Fibroblast of lung (primary cell): ENCODE data around the gene ELFN1. TPM values are rescaled to one million over a fixed set of nuclear protein-coding genes. Genes with fewer than 3 reads are reported as not detected.

Experiments used
- DNase-seq, 2 donors: peaks; one replicate each; pipeline versions ENCODE4 v3.0.0 to v3.0.0-alpha.2; 2010; ENCODE audit warnings: low read depth in 2 of 2
- H2AFZ ChIP-seq: 2 replicates; pipeline ENCODE4 v1.5.1; 2012; ENCODE audit warnings: low read length, control low read depth, inconsistent platforms
- H3K27ac ChIP-seq: 2 replicates; pipeline ENCODE4 v1.5.1; 2011; ENCODE audit warnings: low read length, control low read depth; ENCODE audit not compliant: insufficient read depth
- H3K27me3 ChIP-seq: 2 replicates; pipeline ENCODE4 v1.5.1; 2011; ENCODE audit warnings: mild to moderate bottlenecking, low read length; ENCODE audit not compliant: control insufficient read depth, insufficient read depth
- H3K36me3 ChIP-seq: 2 replicates; pipeline ENCODE4 v1.5.1; 2011; ENCODE audit warnings: low read length; ENCODE audit not compliant: control insufficient read depth, insufficient read depth
- H3K4me1 ChIP-seq: 2 replicates; pipeline ENCODE4 v1.5.1; 2011; ENCODE audit warnings: low read length; ENCODE audit not compliant: control insufficient read depth, insufficient read depth; ENCODE audit errors: extremely low read depth
- H3K4me2 ChIP-seq: 2 replicates; pipeline ENCODE4 v1.5.1; 2011; ENCODE audit warnings: low read length, control low read depth; ENCODE audit not compliant: insufficient read depth; ENCODE audit errors: extremely low read depth
- H3K4me3 ChIP-seq, 4 experiments: fragments of 200-600 bp in 1 of 4; sonication (generic) in 1 of 4; replicated peaks in 1 of 4; 2 replicates each; pipeline ENCODE4 v1.5.1; 2011 to 2016; ENCODE audit warnings: low read length in 4 of 4, low read depth in 3 of 4, mild to moderate bottlenecking in 3 of 4, control low read depth in 2 of 4, inconsistent platforms in 1 of 4, mixed read lengths in 1 of 4; ENCODE audit not compliant: insufficient read depth in 1 of 4; ENCODE audit errors: control extremely low read depth in 1 of 4
- H3K79me2 ChIP-seq: 2 replicates; pipeline ENCODE4 v1.5.1; 2012; ENCODE audit warnings: mild to moderate bottlenecking, low read length, inconsistent platforms; ENCODE audit not compliant: control insufficient read depth, insufficient read depth
- H3K9ac ChIP-seq: 2 replicates; pipeline ENCODE4 v1.5.1; 2011; ENCODE audit warnings: mild to moderate bottlenecking, low read length, control low read depth; ENCODE audit not compliant: insufficient read depth
- H3K9me3 ChIP-seq: 2 replicates; pipeline ENCODE4 v1.5.1; 2012; ENCODE audit warnings: low read depth, low read length; ENCODE audit not compliant: control insufficient read depth, insufficient read depth
- H4K20me1 ChIP-seq: 2 replicates; pipeline ENCODE4 v1.5.1; 2011; ENCODE audit warnings: low read length; ENCODE audit not compliant: control insufficient read depth, insufficient read depth; ENCODE audit errors: extremely low read depth
- EZH2 ChIP-seq: IDR thresholded peaks from 2 replicates; pipeline ENCODE4 v1.5.1; 2012; ENCODE audit warnings: low read length, control low read depth, mild to moderate bottlenecking; ENCODE audit errors: missing control alignments
- polyA plus RNA-seq, 2 donors: library from polyadenylated mRNA; depleted of rRNA in 1 of 2; stranded (reverse) in 1 of 2; unstranded in 1 of 2; fragments of >200 nt; gene quantifications; 2 replicates each; pipeline ENCODE4 v1.2.1, GENCODE V29; 2011 to 2012; ENCODE audit warnings: missing spikeins in 1 of 2
- total RNA-seq: library from RNA; depleted of rRNA; stranded (reverse); fragments of >200 nt; gene quantifications from 2 replicates; pipeline ENCODE4 v1.2.1, GENCODE V29; 2014
- TF ChIP-seq, protein P1 (sequence below), 2 donors: IDR thresholded peaks in 1 of 2; conservative IDR thresholded peaks in 1 of 2; 1 replicate in 1 of 2; 2 replicates in 1 of 2; pipeline ENCODE4 v1.5.1; 2011 to 2012; ENCODE audit warnings: low read length in 2 of 2, control low read depth in 1 of 2, inconsistent platforms in 1 of 2, low read depth in 1 of 2, mild to moderate bottlenecking in 1 of 2

Gene ELFN1
- total and polyA plus RNA-seq, 2 donors (not counting 1 experiment from before 2014, with no cell fraction given): 0.16 to 0.33 TPM

- H3K4me1 ChIP-seq: no peaks in the 10 kb centered on the region
- no peak overlapping the region for H3K4me3 ChIP-seq
- H2AFZ ChIP-seq: no peak overlapping the region
- H3K9ac ChIP-seq: no peak overlapping the region
- no peak overlapping the region for H3K27ac ChIP-seq
- no peaks in the 10 kb centered on the region for H3K79me2 ChIP-seq
- peaks cover 2% of the 10 kb centered on the region for H3K27me3 ChIP-seq
- no peak overlapping the region for H3K4me2 ChIP-seq
- peak in 1 of 2 donors; percentile 3 for DNase-seq
- no peak for TF ChIP-seq EZH2
- TF ChIP-seq, protein P1, sequence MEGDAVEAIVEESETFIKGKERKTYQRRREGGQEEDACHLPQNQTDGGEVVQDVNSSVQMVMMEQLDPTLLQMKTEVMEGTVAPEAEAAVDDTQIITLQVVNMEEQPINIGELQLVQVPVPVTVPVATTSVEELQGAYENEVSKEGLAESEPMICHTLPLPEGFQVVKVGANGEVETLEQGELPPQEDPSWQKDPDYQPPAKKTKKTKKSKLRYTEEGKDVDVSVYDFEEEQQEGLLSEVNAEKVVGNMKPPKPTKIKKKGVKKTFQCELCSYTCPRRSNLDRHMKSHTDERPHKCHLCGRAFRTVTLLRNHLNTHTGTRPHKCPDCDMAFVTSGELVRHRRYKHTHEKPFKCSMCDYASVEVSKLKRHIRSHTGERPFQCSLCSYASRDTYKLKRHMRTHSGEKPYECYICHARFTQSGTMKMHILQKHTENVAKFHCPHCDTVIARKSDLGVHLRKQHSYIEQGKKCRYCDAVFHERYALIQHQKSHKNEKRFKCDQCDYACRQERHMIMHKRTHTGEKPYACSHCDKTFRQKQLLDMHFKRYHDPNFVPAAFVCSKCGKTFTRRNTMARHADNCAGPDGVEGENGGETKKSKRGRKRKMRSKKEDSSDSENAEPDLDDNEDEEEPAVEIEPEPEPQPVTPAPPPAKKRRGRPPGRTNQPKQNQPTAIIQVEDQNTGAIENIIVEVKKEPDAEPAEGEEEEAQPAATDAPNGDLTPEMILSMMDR (conservative IDR thresholded peaks at IDR 0.05 in 1 of 2, IDR thresholded peaks at IDR 0.05 in 1 of 2; ENCODE audit: low read depth in 1 of 2, low read length in 2 of 2): no peak
- H3K36me3 ChIP-seq: no peaks in the 10 kb centered on the region
- no peaks in the 10 kb centered on the region for H4K20me1 ChIP-seq
- H3K9me3 ChIP-seq: no peaks in the 10 kb centered on the region
These were observed 55.9 kb downstream of the ELFN1 start for GRCh38 chr7:1725766-1726630.

DNA sequence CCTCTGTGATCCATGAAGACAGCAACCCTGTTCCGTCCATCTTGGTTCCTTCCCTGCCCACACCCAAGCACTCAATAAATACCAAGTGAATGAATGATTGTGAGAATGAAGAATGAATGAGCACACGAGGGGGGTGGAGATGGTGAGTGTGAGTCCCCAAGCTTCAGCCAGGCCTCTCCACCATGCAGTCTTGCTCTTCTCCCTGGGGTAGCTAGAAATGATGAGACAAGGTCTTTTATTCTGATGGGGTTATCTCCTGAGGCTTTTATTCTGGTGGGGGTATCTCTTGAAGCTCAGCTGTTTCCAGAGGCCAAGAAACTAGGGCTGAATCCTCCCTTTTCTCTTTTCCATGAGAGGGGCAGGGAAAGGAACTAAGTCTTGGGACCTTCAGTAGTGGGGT is 57.0 kb downstream of the ELFN1 start:
- no peaks in the 10 kb centered on the region for H4K20me1 ChIP-seq
- H2AFZ ChIP-seq: no peak overlapping the region
- H3K9me3 ChIP-seq: no peaks in the 10 kb centered on the region
- no peak for DNase-seq
- H3K27me3 ChIP-seq: peaks cover 5% of the 10 kb centered on the region
- no peaks in the 10 kb centered on the region for H3K79me2 ChIP-seq
- H3K4me3 ChIP-seq: no peak overlapping the region
- no peaks in the 10 kb centered on the region for H3K4me1 ChIP-seq
- H3K4me2 ChIP-seq: no peak overlapping the region
- H3K27ac ChIP-seq: no peak overlapping the region
- H3K9ac ChIP-seq: no peak overlapping the region
- no peaks in the 10 kb centered on the region for H3K36me3 ChIP-seq
- TF ChIP-seq EZH2: no peak
- TF ChIP-seq, protein P1 (conservative IDR thresholded peaks at IDR 0.05 in 1 of 2, IDR thresholded peaks at IDR 0.05 in 1 of 2; ENCODE audit: low read depth in 1 of 2, low read length in 2 of 2): no peak

DNA sequence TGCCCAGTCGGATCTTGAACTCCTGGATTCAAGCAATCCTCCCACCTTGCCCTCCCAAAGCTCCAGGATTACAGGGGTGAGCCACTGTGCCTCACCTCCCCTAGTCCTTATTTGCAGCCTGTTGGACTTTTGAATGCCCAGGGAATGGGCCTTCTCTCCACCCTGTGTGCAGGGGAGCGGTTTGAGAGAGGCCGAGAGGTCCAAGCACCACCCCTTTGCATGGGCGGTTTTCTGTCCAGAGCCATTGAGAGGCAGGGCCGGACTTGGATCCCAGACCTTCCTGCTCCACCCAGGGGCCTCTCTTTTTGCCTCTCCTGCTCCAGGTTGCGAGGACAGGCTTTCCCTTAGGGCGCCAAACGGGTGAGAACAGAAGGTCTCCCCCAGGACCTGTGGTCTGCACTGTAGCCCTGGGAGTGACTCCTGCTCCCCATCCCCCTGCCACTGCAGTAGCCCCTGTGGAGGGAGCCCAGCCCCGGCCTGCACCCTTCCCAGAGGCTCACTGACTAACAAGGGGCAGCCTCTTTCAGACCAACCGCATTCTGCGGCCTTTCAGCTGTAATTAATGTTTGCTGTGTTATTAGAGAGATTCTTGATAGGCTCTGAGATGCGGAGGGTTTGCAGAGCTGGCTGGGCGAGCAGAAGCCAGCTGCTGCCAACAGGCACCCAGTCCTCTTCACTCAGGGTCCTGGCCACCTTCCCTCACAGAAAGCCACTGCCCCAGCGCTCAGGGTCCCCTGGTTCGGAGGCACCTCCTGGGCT is 57.9 kb downstream of the ELFN1 start:
- Histone ChIP-seq H3K27me3 (peaks cover 6% of the 10 kb centered on the region), H3K27ac (no peak overlapping the region), H3K36me3 (no peaks in the 10 kb centered on the region), H3K9ac (no peak overlapping the region), H3K4me2 (no peak overlapping the region), H3K4me3 (no peak overlapping the region), H3K4me1 (no peaks in the 10 kb centered on the region), H3K9me3 (no peaks in the 10 kb centered on the region), H3K79me2 (no peaks in the 10 kb centered on the region), H4K20me1 (no peaks in the 10 kb centered on the region), H2AFZ (no peak overlapping the region)
- no peak for DNase-seq
- TF ChIP-seq, protein P1 (conservative IDR thresholded peaks at IDR 0.05 in 1 of 2, IDR thresholded peaks at IDR 0.05 in 1 of 2; ENCODE audit: low read depth in 1 of 2, low read length in 2 of 2): no peak
- TF ChIP-seq EZH2: no peak
